Measurements from ENCODE around the gene ADAP1. TPM values are rescaled to one million over a fixed set of nuclear protein-coding genes. Genes with fewer than 3 reads are reported as not detected.
A peak's percentile ranks its signal among the peaks of the same experiment; 100 is the strongest.

The ADAP1 gene
- total RNA-seq, 2 donors from 2014 or later: 3.8 to 6.5 TPM

GRCh38 chr7:884191-885003 lies 70.1 kb downstream of the ADAP1 start:
- Mint-ChIP-seq H3K27ac (peak overlapping the region; percentile 21), H3K4me3 (no peak overlapping the region), H3K4me1 (peaks cover under 1% of the 10 kb centered on the region), H3K36me3 (ENCODE audit: low read depth) (peaks cover 20% of the 10 kb centered on the region), H3K27me3 (ENCODE audit: insufficient read depth) (no peaks in the 10 kb centered on the region), H3K9me3 (no peaks in the 10 kb centered on the region)
- H3K27me3 ChIP-seq (ENCODE audit: control insufficient read depth, insufficient read depth, low read length, poor library complexity, severe bottlenecking): no peaks in the 10 kb centered on the region
- no peaks in the 10 kb centered on the region for H3K4me1 ChIP-seq (ENCODE audit: control insufficient read depth, insufficient read depth, low read length)
- no peak for DNase-seq
- no peak for TF ChIP-seq CTCF (conservative IDR thresholded peaks at IDR 0.05)
- H3K4me3 ChIP-seq (ENCODE audit: low read length): no peak overlapping the region
- no peak overlapping the region for H3K9ac ChIP-seq (ENCODE audit: extremely low read depth, low read length, poor library complexity, severe bottlenecking)
- peaks cover 38% of the 10 kb centered on the region for H3K36me3 ChIP-seq (ENCODE audit: control insufficient read depth, insufficient read depth, low read length)
- WGBS, 2 experiments (ENCODE audit: insufficient coverage in 1 of 2, insufficient read length in 1 of 2): 95 to 96% methylated on average over 15 to 31 of the region's 31 CpGs
- no peaks in the 10 kb centered on the region for H3K9me3 ChIP-seq (ENCODE audit: control insufficient read depth, low read length)
- H3K27ac ChIP-seq (ENCODE audit: low read depth, low read length): no peak overlapping the region

GRCh38 chr7:883055-884021 lies 71.1 kb downstream of the ADAP1 start:
- Mint-ChIP-seq H3K27ac (peak overlapping the region; percentile 48), H3K27me3 (ENCODE audit: insufficient read depth) (no peaks in the 10 kb centered on the region)
- H3K4me1 ChIP-seq (ENCODE audit: control insufficient read depth, insufficient read depth, low read length): no peaks in the 10 kb centered on the region

More at GRCh38 chr7:883055-884021, 71.1 kb downstream of the ADAP1 start:
- Mint-ChIP-seq H3K9me3 (no peaks in the 10 kb centered on the region), H3K4me1 (peaks cover 6% of the 10 kb centered on the region), H3K4me3 (no peak overlapping the region), H3K36me3 (ENCODE audit: low read depth) (peaks cover 21% of the 10 kb centered on the region)
- Histone ChIP-seq H3K9me3 (ENCODE audit: control insufficient read depth, low read length) (no peaks in the 10 kb centered on the region), H3K4me3 (ENCODE audit: low read length) (no peak overlapping the region), H3K9ac (ENCODE audit: extremely low read depth, low read length, poor library complexity, severe bottlenecking) (no peak overlapping the region), H3K36me3 (ENCODE audit: control insufficient read depth, insufficient read depth, low read length) (peaks cover 35% of the 10 kb centered on the region), H3K27ac (ENCODE audit: low read depth, low read length) (no peak overlapping the region), H3K27me3 (ENCODE audit: control insufficient read depth, insufficient read depth, low read length, poor library complexity, severe bottlenecking) (no peaks in the 10 kb centered on the region)
- DNase-seq: no peak
- no peak for TF ChIP-seq CTCF (conservative IDR thresholded peaks at IDR 0.05)
- WGBS, 2 experiments (ENCODE audit: insufficient coverage in 1 of 2, insufficient read length in 1 of 2): 95 to 98% methylated on average over 47 to 50 of the region's 50 CpGs
